PC-3 (cell line): ENCODE results near the gene COG5. TPM values are rescaled to one million over a fixed set of nuclear protein-coding genes. Genes with fewer than 3 reads are reported as not detected.

Experiments
- ATAC-seq: fragments of 200-7000 bp; cut with Tn5 transposase; 2 replicates; pipeline ENCODE4 v1.9.1; 2020; ENCODE audit warnings: mild to moderate bottlenecking, moderate library complexity
- BruUV-seq: library from RNA; stranded (reverse); fragments of 400-500 nt; replicated peaks from 2 replicates; lab custom pipeline; 2021; lab: Mats Ljungman, UMichigan
- CTCF ChIA-PET: fragments of 300-600 bp; sonication (Branson Sonifier 250); formaldehyde crosslinking; loops from one replicate; lab custom pipeline; 2022; ENCODE audit warnings: antibody characterized with exemption; lab: Charles Lee
- POLR2A ChIA-PET: fragments of 300-600 bp; sonication (Branson Sonifier 250); formaldehyde crosslinking; loops from one replicate; lab custom pipeline; 2022; ENCODE audit warnings: antibody characterized with exemption; ENCODE audit not compliant: unreplicated experiment; lab: Charles Lee
- DNase-seq: peaks from one replicate; pipeline ENCODE4 v3.0.0-alpha.2; 2015
- H2AFZ ChIP-seq: fragments of 300-600 bp; sonication (generic); 2 replicates; pipeline ENCODE4 v1.6.0; 2016; ENCODE audit warnings: antibody characterized with exemption, low read length
- H3F3A ChIP-seq: fragments of 300-600 bp; sonication (generic); one replicate; pipeline ENCODE4 v1.6.0; 2017; ENCODE audit warnings: antibody characterized with exemption, low read length, control low read depth, mild to moderate bottlenecking; ENCODE audit not compliant: unreplicated experiment
- H3K27ac ChIP-seq: fragments of 300-600 bp; sonication (generic); 2 replicates; pipeline ENCODE4 v1.5.1; 2016; ENCODE audit warnings: mild to moderate bottlenecking, low read length
- H3K27me3 ChIP-seq: fragments of 300-600 bp; sonication (generic); 2 replicates; pipeline ENCODE4 v1.6.1; 2016; ENCODE audit warnings: low read length, mixed read lengths
- H3K36me3 ChIP-seq: fragments of 300-600 bp; sonication (generic); 2 replicates; pipeline ENCODE4 v1.6.1; 2016; ENCODE audit warnings: low read depth, mixed run types, low read length, mixed read lengths
- H3K4me1 ChIP-seq: fragments of 300-600 bp; sonication (generic); 2 replicates; pipeline ENCODE4 v1.5.1; 2016; ENCODE audit warnings: low read length; ENCODE audit not compliant: insufficient read depth
- H3K4me2 ChIP-seq: fragments of 300-600 bp; sonication (generic); 2 replicates; pipeline ENCODE4 v1.6.0; 2016; ENCODE audit warnings: low read length
- H3K4me3 ChIP-seq: fragments of 300-600 bp; sonication (generic); 2 replicates; pipeline ENCODE4 v1.5.1; 2016; ENCODE audit warnings: mild to moderate bottlenecking, low read length, mixed read lengths
- H3K79me2 ChIP-seq: fragments of 300-600 bp; sonication (generic); 2 replicates; pipeline ENCODE4 v1.6.1; 2017; ENCODE audit warnings: low read length, mixed read lengths
- H3K9ac ChIP-seq: fragments of 300-600 bp; sonication (generic); 2 replicates; pipeline ENCODE4 v1.6.0; 2016; ENCODE audit warnings: mild to moderate bottlenecking, low read length
- H3K9me2 ChIP-seq: fragments of 300-600 bp; sonication (generic); replicated peaks from 2 replicates; pipeline ENCODE4 v1.6.1; 2016; ENCODE audit warnings: mixed run types, low read length, mixed read lengths
- H3K9me3 ChIP-seq: fragments of 300-600 bp; sonication (generic); 2 replicates; pipeline ENCODE4 v1.6.1; 2016; ENCODE audit warnings: low read length, mixed read lengths
- H4K20me1 ChIP-seq: fragments of 300-600 bp; sonication (generic); 2 replicates; pipeline ENCODE4 v1.6.1; 2016; ENCODE audit warnings: low read length, mixed read lengths
- EZH2 ChIP-seq: fragments of 300-600 bp; sonication (generic); IDR thresholded peaks from one replicate; pipeline ENCODE4 v1.6.1; 2017; ENCODE audit warnings: antibody characterized with exemption, mild to moderate bottlenecking, low read length; ENCODE audit not compliant: unreplicated experiment
- EZH2phosphoT487 ChIP-seq: fragments of 300-600 bp; sonication (generic); IDR thresholded peaks from 2 replicates; pipeline ENCODE4 v1.6.1; 2018; ENCODE audit warnings: mild to moderate bottlenecking, antibody characterized with exemption, low read length, borderline replicate concordance
- intact Hi-C: fragments of 100-400 bp; cut with micrococcal nuclease; formaldehyde crosslinking; loops from 2 replicates; pipeline ENCODE4 v1.9.0; 2023
- total RNA-seq: library from RNA; depleted of rRNA; stranded (reverse); fragments of >200 nt; gene quantifications from 2 replicates; pipeline ENCODE4 v1.2.3, GENCODE V29; 2014
- TF ChIP-seq, protein P1 (sequence below): fragments of 300-600 bp; sonication (generic); conservative IDR thresholded peaks from 2 replicates; pipeline ENCODE4 v1.5.1; 2017; ENCODE audit warnings: antibody characterized with exemption, low read depth, mild to moderate bottlenecking, low read length

COG5 gene
- total RNA-seq, 1 experiment from 2014 or later, result 51.7 TPM

DNA sequence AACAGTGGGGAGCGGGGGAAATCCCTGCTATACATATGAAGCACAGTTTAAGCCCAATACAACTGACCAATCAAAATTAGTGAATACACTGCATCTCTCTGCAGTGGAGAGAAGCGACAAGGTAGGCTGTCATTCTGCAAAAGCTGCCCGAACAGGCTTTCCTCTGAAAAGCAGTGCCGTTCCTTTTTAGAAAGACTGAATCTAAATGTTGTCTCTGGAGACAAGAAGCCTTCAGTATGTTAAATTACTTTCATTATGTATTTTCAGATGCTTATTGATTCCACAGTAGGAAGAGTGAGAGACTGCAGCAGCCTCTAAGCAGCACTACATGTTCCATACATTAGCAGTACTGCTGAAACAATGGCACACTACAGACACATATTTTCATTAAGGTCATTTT is 93.8 kb downstream of the COG5 start, which contains the start of gene GPR22:
TSS of gene GPR22 (plus strand) at position 129 of the 400 bp plus-strand sequence. CDS start 4,004 bp downstream, outside the sequence.
- ATAC-seq (no peak), DNase-seq (no peak)
- no peaks in the 10 kb centered on the region for H3F3A ChIP-seq
- BruUV-seq, result no TSS peak
- ChIA-PET POLR2A (no interaction called here), CTCF (no interaction called here)
- H3K9me3 ChIP-seq, result no peaks in the 10 kb centered on the region
- H3K9me2 ChIP-seq, result no peaks in the 10 kb centered on the region
- H2AFZ ChIP-seq, result no peak within 1 kb of the TSS
- H3K4me3 ChIP-seq, result no peak within 1 kb of the TSS
- no peaks in the 10 kb centered on the region for H3K36me3 ChIP-seq
- H4K20me1 ChIP-seq, result no peaks in the 10 kb centered on the region
- no peak within 1 kb of the TSS for H3K4me2 ChIP-seq
- H3K79me2 ChIP-seq, result no peaks in the 10 kb centered on the region
- H3K4me1 ChIP-seq, result no peaks in the 10 kb centered on the region
- TF ChIP-seq, protein P1, sequence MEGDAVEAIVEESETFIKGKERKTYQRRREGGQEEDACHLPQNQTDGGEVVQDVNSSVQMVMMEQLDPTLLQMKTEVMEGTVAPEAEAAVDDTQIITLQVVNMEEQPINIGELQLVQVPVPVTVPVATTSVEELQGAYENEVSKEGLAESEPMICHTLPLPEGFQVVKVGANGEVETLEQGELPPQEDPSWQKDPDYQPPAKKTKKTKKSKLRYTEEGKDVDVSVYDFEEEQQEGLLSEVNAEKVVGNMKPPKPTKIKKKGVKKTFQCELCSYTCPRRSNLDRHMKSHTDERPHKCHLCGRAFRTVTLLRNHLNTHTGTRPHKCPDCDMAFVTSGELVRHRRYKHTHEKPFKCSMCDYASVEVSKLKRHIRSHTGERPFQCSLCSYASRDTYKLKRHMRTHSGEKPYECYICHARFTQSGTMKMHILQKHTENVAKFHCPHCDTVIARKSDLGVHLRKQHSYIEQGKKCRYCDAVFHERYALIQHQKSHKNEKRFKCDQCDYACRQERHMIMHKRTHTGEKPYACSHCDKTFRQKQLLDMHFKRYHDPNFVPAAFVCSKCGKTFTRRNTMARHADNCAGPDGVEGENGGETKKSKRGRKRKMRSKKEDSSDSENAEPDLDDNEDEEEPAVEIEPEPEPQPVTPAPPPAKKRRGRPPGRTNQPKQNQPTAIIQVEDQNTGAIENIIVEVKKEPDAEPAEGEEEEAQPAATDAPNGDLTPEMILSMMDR, result no peak
- no peak for TF ChIP-seq EZH2phosphoT487
- TF ChIP-seq EZH2, result no peak
- intact Hi-C loops, result no loop called here
- no peak within 1 kb of the TSS for H3K27ac ChIP-seq
- no peak within 1 kb of the TSS for H3K9ac ChIP-seq
- H3K27me3 ChIP-seq, result no peaks in the 10 kb centered on the region

DNA sequence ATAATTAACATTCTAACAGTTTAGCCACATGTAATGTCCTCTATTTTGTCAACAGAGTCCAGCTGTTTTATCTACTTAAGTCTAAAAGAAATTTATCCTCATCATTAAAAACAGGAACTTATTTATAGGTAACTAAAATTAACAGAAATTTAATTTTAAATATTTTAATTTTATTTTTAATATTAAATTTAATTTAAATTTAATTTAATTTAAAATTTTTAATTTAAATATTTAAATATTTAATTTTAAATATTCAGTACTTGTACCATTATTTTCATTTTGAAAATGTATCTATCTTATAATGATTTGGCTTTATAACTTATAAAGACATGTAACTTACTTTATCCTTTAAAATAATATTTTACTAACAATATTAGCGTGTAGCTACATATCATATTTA is 94.9 kb downstream of the COG5 start:
- H3F3A ChIP-seq, result no peaks in the 10 kb centered on the region
- CTCF ChIA-PET, result interaction anchor here (0.6 kb wide), 1 partner anchor 194 kb away, joined by 3 read pairs; no protein-coding TSS in a partner anchor
- H3K9me3 ChIP-seq, result no peaks in the 10 kb centered on the region
- no peaks in the 10 kb centered on the region for H4K20me1 ChIP-seq
- no peak overlapping the region for H3K9ac ChIP-seq
- H3K27ac ChIP-seq, result no peak overlapping the region
- TF ChIP-seq EZH2, result no peak
- no peak for TF ChIP-seq EZH2phosphoT487
- TF ChIP-seq, protein P1, result no peak
- no peaks in the 10 kb centered on the region for H3K36me3 ChIP-seq
- POLR2A ChIA-PET, result no interaction called here
- H3K79me2 ChIP-seq, result no peaks in the 10 kb centered on the region
- H3K4me2 ChIP-seq, result no peak overlapping the region
- H3K27me3 ChIP-seq, result no peaks in the 10 kb centered on the region
- no peak for ATAC-seq
- no TSS peak for BruUV-seq
- no peak for DNase-seq
- H3K4me3 ChIP-seq, result no peak overlapping the region
- no peaks in the 10 kb centered on the region for H3K9me2 ChIP-seq
- 0 out of 2 replicates have a peak, but pooled peaks cover under 1% of the 10 kb centered on the region for H3K4me1 ChIP-seq
- intact Hi-C loops, result no loop called here
- no peak overlapping the region for H2AFZ ChIP-seq

DNA sequence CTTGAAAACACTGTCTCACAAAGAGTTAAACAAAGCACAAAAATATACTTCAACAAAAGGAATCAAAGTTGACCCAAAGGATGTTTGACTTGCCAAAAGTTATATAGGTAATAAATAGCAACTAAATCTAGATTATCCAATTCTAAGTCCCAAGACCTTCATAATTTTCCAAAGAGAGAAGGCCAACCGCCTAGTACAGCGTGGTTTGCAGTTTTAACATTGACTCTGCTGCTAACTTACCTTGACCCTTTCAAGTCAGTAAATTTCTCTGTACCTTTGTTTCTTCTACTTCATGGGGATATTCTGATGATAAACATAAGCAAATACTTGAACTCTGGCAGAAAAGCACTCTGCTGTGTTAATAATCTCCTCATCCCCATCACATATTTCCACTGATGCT is 95.7 kb downstream of the COG5 start:
- Histone ChIP-seq H3K9ac (no peak overlapping the region), H2AFZ (no peak overlapping the region), H3K27me3 (no peaks in the 10 kb centered on the region), H3K36me3 (no peaks in the 10 kb centered on the region), H3K9me2 (no peaks in the 10 kb centered on the region), H3K4me2 (no peak overlapping the region), H3K27ac (no peak overlapping the region), H3K4me1 (peaks cover 7% of the 10 kb centered on the region; the same call in 1 of the 2 replicates), H3K9me3 (no peaks in the 10 kb centered on the region), H3K4me3 (no peak overlapping the region), H4K20me1 (no peaks in the 10 kb centered on the region), H3K79me2 (no peaks in the 10 kb centered on the region), H3F3A (no peaks in the 10 kb centered on the region)
- POLR2A ChIA-PET, result no interaction called here
- ATAC-seq (no peak), DNase-seq (no peak)
- BruUV-seq, result no TSS peak
- TF ChIP-seq, protein P1, result no peak
- TF ChIP-seq EZH2phosphoT487, result no peak
- no peak for TF ChIP-seq EZH2
- CTCF ChIA-PET, result interaction anchor here (0.6 kb wide), 1 partner anchor 195 kb away, joined by 3 read pairs; no protein-coding TSS in a partner anchor
- intact Hi-C loops, result no loop called here
